Measurements from ENCODE around the gene SMARCC2.

Gene SMARCC2

DNA sequence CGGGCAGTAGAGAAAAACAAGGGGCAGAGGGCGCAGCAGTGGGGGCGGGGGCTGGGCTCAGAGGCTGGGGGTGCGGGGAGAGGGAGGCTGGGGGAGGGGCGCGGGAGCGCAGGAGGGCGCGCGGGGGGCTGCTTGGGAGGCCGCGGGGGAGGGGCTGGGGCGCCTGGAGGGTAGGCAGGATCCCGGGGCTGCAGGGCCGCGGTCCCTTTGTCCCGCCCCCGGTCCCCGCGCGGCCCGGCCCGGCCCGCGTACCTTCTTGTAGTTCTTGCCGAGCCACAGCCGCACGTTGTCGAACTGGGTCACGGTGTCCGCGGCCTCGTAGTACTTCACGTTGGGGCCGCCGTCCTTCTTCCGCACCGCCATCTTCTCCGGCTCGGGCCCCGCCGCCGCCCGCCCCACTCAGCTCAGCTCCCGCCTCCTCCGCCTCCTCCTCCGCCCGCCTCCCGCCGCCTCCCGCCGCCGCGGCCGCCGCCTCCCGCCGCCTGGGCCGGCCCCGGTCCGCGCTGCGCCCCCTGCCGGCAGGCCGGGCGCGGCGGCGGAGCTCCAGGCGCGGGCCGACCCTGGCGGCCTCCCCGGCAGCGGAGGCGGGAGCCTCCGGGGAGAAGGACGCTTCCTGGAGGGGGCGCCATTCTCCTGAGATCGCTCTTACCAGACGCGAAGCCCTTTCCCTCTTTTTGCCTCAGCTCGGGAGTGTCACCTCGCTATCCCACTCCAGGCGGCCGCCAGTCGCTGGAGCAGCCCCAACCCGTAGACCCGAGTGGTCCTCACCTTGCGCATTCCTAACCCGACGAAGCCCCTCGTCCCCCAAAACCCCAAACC lies at the start of gene SMARCC2:
TSS of gene SMARCC2 (minus strand) at position 385 of the 819 bp plus-strand sequence. CDS start at position 363, 22 bp downstream.
- DNase-seq: peak; percentile 83 to 89

GRCh38 chr12:56237552-56237951 lies 48.3 kb upstream of the SMARCC2 start:
- no peak for DNase-seq

DNA sequence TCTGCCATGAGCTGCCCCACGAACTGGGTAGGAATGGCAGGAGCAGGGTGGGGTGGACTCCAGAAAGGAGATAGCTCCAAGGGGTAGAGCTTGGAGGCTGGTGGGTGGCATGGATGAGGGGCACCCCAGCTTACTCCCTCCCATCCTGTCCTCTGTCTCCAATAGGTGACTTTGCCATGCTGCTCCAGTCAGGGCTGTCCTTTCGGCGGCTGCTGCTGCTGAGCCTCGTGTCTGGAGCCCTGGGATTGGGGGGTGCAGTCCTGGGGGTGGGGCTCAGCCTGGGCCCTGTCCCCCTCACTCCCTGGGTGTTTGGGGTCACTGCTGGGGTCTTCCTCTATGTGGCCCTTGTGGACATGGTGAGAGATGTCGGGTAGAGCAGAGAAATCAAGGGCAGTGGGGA lies 47.7 kb upstream of the SMARCC2 start:
- DNase-seq: no peak

DNA sequence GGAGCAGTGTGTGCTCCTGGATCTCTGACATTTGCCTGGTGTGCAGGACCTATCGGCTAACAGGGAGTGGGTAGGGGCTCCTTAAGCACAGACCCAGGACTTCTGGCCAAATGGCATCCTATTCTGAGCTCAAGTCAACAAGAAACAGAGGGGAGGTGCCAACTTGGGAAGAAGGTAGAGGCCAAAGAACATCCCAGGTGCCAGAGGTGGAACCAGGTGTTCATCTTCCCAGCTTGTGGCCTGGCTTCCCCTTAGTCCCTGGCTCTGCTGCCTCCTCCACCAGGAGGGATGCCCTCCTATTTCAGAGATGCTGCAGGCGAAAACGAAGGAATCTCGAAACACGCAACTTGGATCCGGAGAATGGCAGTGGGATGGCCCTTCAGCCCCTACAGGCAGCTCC lies 46.8 kb upstream of the SMARCC2 start:
- DNase-seq: no peak

DNA sequence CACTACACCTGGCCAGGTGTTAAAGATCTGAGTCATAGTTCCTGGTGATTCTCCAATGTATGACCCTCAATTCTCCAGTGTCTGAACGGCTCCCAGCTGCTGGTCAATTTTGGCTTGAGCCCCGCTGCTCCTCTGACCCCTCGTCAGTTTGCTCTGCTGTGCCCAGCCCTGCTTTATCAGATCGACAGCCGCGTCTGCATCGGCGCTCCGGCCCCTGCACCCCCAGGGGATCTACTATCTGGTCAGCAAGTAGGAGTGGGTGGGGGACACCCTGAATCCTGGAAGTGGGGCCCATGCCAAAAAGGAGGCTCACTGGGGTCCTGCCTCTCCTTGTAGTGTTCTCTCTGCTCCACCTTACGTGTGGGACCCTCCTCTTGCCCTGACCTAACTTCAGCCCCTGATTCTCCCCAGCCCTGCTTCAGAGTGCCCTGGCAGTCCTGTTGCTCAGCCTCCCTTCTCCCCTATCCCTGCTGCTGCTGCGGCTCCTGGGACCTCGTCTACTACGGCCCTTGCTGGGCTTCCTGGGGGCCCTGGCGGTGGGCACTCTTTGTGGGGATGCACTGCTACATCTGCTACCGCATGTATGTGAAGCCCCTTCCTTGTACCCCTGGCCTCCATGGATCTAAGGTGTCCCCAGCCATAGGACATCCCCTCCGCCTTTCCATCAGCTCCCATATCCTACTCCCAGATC lies 45.6 kb upstream of the SMARCC2 start:
- no peak for DNase-seq

- no peak for DNase-seq
Observed at GRCh38 chr12:56231184-56231582, 41.9 kb upstream of the SMARCC2 start.

DNA sequence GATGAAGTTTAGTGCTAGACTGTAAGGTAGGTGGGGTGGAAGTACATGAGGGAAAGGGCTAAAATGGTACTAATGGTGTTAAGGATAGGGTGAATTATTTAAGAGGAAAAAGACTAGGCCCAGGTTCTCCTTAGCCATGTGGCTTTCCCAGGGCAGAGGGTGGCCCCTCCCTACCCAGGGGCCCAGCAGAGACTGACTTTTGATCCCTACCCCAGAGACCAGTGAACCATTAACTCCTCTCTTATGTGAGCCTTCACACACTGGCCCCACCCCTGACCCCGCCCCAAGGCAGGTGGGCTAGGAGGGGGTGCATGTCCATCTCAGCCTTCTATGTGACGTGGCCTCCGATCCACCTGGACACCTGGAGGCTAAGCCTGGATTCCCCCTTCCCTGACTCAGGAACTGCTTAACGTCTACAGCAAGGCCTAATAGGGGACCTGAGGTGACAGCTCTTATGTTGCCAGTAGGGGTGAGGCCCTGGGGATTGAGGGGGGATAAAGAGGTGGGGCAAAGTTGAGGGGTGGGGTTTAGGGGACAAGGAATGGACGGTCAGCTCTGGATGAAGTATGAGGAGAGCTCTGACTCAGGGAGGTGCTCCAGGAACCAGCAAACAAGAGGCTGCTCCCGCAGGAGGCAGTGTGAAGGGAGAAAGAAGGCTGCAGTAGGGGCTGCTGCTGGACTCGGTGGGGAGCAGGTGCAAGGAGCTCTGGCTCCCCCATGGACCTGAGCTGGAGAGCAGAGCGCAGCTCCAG lies 41.3 kb upstream of the SMARCC2 start:
- DNase-seq: no peak

DNA sequence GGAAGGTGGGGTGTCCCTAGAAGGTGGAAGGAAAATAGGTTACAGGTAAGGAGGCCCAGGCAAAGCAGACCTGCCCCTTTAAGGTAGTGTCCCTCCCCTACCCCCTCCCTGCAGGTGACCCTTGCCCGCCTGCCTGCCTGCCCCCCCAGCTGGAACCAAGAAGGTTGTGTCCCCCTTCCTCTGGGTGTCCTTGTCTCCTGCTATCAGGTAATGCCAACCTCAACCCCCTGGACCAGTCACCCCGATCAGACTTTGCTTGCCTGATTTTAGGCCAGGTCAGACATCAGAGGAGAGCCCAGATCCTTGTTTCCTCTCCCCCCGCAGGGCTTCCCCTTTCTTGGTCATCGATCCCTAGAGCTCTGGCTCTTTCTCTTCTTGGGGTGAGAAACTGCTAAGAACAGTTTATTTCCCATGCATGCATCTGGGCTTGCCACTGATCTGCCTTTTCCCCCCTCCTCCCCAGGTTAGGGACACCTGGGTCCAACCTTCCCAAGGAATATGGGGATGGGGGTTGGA lies 40.7 kb upstream of the SMARCC2 start, which contains the start of gene SLC39A5:
TSS of gene SLC39A5 (plus strand) at position 136 of the 516 bp plus-strand sequence. CDS start 1,224 bp downstream, outside the sequence.
- no peak for DNase-seq

GRCh38 chr12:56229082-56229481 lies 39.8 kb upstream of the SMARCC2 start:
- no peak for DNase-seq

DNA sequence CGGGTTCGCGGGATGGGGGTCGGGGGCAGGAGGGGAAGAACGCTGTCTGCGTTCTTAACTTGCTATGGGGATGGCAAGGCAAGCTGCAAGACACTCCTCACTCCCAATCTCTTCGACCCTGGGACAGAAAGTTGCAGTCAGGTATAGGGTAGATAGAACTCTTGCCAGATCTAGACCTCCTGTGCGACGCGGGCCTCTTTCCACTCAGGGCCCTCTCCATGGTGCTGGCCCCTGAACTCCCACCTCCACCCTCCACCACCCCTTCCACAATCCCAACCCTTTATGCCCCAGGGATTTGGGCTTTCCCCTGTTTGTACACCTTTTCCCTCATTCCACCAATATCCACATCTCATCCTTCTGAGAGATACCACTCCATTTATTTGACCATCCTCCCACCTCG lies 35.7 kb upstream of the SMARCC2 start:
- DNase-seq: no peak

DNA sequence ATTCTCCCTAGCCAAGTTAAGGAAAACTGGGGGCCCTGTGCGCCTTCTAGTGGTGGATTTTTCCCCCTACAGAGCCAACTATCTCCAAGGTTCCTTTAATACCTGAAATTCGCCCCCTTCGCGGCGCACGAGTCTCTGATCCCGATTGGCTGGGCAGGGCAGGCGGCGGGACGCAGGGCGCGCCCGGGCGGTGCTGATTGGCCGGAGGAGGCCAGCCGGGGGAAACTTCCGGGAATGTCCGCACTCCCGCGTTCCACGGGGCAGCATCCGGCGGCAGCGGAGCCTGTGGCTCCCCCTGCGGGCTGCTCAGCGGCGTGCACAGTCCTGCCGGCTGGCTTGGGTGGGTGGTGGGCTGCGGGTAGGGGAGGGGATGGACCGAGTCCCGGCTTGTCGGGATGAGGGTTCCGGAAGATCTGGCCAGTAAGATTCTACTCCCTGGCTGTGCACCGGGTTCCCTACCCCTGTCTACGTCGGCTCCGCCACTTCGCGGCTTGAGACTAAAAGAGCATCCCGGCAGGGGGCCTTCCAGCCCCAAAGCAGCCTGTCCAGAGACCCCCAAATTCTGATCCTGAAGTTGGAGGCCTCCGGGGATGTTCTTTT lies 34.9 kb upstream of the SMARCC2 start, which contains the start of gene NABP2:
TSS of gene NABP2 (plus strand) at position 241 of the 600 bp plus-strand sequence. CDS start 515 bp downstream, outside the sequence.
- DNase-seq: peak; percentile 93 to 94

GRCh38 chr12:56223571-56224101 lies 34.4 kb upstream of the SMARCC2 start:
- DNase-seq: no peak

DNA sequence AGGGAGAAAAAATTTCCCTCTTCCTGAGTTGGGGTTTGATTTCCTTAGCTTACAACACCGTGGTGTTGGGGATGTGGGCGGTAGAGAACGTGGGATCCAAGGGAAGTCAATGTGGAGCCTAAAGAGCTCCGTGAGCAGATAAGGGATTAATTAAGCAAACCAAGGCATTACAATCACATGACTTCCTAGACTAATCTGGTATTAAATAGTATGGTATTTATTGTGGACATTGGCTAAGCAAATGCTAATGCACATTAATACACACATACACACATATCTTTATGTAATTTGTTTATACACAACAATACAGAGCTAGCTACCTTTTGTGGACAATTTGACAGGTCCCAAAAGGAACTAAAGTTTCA lies 33.2 kb upstream of the SMARCC2 start:
- no peak for DNase-seq

- peak; percentile 95 for DNase-seq
Observed at GRCh38 chr12:56221757-56222530, 32.7 kb upstream of the SMARCC2 start, which contains the start of gene RNF41. Gene RNF41 (minus strand): TSS chr12:56221922. CDS start chr12:56214047, 7,875 bp downstream.

- no peak for DNase-seq
Observed at GRCh38 chr12:56221232-56221756, 32.0 kb upstream of the SMARCC2 start.

- DNase-seq: peak; percentile 14 to 22
Observed at GRCh38 chr12:56220611-56221231, 31.4 kb upstream of the SMARCC2 start.

DNA sequence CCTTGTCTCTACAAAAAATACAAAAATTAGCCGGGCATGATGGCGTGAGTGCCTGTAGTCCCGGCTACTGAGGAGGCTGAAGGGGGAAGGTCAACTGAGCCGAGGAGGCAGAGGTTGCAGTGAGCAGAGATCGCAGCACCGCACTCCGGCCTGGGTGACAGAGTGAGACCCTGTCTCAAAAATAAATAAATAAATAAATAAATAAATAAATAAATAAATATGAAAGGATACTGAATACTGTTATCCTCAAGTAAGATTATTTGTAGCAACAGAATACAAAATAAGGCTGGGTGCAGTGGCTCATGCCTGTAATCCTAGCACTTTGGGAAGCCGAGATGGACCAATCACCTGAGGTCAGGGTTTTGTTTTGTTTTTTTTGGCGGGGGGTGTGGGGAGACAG lies 30.6 kb upstream of the SMARCC2 start:
- DNase-seq: no peak

DNA sequence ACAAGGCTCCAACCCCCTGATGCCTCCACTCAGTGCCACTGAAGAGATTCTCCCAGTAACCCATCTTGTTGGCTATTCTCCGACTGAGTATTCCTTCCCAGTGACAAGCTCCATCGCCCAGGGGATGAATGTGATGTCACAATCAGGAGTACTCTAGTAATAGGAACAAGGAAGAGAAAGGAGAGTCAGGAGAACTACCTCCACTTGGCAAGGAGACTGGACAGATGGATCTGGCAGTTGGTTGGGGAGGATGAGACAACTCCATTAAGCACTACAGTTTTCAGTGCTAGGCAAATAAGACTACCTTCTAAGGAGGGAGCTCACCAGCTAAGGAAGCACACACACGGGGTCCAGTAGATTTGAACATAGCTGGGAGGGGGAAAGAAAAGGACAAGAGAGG lies 27.2 kb upstream of the SMARCC2 start:
- no peak for DNase-seq

- no peak for DNase-seq
Observed at GRCh38 chr12:56213878-56214277, 24.6 kb upstream of the SMARCC2 start.

- DNase-seq: no peak
Observed at GRCh38 chr12:56212361-56212760, 23.1 kb upstream of the SMARCC2 start.

- DNase-seq: peak in 1 of 2 donors; percentile 58
Observed at GRCh38 chr12:56208006-56208405, 18.7 kb upstream of the SMARCC2 start.

Data from CD4-positive, alpha-beta T cell treated with Interleukin-4 for 1 hour (primary cell).